ENCODE data around the gene CELSR2.
"Not testable (repeated sequence)": the region's sequence is repeated elsewhere in the genome, so short reads cannot be mapped to it uniquely, and the experiment has no call there.

Gene CELSR2, protein sequence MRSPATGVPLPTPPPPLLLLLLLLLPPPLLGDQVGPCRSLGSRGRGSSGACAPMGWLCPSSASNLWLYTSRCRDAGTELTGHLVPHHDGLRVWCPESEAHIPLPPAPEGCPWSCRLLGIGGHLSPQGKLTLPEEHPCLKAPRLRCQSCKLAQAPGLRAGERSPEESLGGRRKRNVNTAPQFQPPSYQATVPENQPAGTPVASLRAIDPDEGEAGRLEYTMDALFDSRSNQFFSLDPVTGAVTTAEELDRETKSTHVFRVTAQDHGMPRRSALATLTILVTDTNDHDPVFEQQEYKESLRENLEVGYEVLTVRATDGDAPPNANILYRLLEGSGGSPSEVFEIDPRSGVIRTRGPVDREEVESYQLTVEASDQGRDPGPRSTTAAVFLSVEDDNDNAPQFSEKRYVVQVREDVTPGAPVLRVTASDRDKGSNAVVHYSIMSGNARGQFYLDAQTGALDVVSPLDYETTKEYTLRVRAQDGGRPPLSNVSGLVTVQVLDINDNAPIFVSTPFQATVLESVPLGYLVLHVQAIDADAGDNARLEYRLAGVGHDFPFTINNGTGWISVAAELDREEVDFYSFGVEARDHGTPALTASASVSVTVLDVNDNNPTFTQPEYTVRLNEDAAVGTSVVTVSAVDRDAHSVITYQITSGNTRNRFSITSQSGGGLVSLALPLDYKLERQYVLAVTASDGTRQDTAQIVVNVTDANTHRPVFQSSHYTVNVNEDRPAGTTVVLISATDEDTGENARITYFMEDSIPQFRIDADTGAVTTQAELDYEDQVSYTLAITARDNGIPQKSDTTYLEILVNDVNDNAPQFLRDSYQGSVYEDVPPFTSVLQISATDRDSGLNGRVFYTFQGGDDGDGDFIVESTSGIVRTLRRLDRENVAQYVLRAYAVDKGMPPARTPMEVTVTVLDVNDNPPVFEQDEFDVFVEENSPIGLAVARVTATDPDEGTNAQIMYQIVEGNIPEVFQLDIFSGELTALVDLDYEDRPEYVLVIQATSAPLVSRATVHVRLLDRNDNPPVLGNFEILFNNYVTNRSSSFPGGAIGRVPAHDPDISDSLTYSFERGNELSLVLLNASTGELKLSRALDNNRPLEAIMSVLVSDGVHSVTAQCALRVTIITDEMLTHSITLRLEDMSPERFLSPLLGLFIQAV (N-terminal part only)

DNA sequence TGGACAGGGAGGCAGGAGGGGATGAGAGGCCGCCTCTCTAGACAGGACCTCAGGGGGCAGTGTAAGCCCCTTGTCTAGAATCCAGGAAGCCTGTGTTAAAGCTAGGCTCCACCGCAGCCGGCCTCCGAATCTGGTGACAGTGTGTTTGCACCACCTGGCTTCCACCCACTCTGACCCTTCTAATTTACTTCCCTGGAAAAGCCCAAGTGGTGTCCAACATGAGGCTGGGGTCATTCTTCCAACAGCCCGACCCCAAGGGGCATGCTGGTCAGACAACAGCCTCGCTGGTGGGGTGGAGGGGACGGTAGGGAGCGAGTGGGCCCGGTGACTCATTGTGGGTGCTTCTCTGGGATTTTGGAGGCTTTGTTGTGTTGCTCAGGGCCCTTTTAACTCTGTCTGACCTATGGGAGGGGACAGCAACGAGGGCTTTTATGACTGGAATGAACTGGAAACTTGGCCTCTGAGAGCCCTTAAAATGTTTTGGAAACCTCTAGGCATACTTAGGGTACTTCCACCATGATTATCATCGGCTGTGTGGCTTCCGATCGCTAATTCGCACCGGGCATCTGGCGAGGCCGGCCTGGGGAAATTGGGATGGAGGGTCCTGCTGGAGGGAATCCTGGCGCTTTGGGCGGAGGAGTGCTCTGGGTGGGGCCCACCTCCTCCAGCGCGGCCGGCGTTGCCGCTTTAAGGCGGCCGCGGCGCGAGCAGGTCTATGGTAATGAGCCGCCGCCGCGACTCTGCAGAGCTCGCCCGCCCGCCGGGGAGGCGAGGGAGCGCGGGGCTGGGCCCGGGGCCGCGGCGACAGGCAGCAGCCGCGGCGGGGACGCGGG is at the start of gene CELSR2:
TSS of gene CELSR2 (plus strand) at position 743 of the 833 bp plus-strand sequence. CDS start 541 bp downstream, outside the sequence.
- DNase-seq (ENCODE audit: low read depth, low spot score), result no peak

GRCh38 chr1:109199710-109200109 is 49.6 kb upstream of the CELSR2 start:
- no peak for DNase-seq (ENCODE audit: low read depth, low spot score)

DNA sequence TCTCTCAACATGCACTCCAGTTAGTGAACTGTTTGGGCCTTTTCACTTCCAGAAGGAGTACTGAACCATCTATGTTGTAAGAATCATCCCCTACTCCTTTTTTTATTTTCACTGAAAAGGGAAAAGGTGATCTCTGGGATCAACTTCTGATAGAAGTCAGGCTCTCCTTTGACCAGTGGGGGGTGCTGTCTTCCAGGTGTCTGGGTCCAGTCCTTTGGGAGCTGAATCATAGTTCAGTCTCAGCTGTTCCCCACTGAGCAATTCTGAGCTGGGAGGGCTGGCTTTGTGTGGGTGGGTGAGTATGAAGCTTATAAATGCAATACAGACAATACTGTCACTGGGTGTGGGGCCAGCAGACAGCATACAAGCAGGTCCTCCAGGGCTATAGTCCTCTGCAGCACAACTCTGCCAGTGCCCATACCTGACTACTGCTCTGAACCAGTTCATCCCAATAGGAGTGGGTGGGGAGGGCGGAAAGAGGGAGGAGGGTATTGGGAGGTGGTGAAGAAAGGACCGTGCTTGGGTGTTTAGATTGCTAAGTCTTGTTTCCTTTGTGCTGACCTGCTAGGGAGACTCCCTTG is 48.1 kb upstream of the CELSR2 start:
- DNase-seq (ENCODE audit: low read depth, low spot score), result no peak

DNA sequence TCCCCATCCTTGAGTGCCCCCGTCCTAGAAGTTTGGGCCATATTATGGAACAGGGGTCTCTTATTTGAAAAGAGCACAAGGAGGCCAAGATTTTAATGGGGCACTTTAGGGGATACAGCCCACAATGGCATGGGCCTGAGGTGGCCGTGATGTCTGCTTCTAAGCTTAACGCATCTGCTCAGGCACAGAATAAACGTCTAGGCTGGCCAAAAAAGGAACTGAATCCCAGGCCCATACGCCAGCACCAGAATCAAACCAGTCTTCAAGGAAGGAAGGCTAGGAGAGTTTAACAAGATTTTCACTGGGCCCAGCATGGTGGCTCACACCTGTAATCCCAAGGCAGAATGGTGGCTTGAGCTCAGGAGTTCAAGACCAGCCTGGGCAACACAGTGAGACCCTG is 44.9 kb upstream of the CELSR2 start:
- DNase-seq (ENCODE audit: low read depth, low spot score), result no peak

DNA sequence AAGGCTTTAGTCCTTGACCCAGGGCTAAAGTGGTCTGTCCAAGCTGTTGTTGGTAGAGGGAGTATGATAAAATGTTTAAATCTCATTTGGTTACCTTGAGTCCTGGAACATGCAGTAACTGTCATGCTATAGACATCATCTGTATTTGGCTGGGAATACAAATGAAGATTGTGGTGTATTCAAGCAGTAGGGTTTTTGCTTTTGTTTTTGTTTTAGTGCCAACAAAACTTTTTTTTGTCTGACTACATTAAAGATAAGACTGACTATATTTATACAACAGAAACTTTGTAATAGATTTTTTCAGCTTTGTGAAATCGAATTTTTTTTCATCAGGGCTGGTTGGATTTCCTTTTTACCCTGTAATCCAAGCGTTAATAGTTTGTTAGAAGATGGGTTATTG is 43.0 kb upstream of the CELSR2 start:
- no peak for DNase-seq (ENCODE audit: low read depth, low spot score)

DNA sequence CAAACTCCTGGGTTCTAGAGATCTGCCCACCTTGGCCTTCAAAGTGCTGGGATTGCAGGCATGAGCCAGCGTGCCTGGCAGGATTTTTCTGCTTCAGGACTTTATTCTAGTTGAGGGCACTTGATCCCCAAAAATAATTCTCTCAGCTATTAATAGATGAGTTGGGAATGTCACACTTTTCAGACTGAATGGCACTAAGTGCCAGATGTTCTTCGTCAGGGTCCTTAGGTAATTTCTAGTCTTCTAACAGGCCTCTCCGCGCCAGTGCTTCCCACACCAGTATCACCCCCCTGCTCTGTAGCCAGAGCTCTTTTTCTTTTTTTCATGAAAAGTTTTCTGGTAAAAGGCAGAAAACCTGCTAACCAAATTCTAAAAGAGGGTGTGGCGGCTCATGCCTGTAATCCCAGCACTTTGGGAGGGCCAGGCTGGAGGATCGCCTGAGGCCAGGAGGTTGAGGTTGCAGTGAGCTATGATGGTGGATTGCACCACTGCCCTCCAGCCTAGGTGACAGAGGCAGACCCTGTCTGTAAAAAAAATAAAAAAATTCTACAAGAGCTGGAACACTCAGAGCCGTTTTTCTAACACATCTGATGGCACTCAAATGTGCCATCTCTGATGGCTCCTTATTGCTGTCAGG is 41.8 kb upstream of the CELSR2 start:
- DNase-seq (ENCODE audit: low read depth, low spot score), result no peak

DNA sequence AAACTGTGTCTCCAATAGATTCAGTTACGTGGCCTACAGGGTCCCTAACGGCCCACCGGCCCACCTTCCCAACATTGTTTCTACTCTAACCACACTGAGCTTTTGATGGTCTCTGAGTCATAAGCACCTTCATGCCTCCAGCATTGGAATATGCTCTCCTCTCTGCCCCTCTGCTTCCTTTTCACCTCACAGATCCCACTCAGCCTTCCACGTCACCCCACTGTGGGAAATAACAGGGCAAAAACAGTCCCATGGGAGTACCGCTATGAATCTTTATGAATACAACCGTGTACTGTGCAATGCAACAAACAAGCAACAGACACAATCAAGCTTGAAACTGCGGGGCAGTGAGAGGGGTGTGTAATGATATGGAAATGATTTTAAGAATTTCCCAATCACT is 40.9 kb upstream of the CELSR2 start:
- no peak for DNase-seq (ENCODE audit: low read depth, low spot score)

DNA sequence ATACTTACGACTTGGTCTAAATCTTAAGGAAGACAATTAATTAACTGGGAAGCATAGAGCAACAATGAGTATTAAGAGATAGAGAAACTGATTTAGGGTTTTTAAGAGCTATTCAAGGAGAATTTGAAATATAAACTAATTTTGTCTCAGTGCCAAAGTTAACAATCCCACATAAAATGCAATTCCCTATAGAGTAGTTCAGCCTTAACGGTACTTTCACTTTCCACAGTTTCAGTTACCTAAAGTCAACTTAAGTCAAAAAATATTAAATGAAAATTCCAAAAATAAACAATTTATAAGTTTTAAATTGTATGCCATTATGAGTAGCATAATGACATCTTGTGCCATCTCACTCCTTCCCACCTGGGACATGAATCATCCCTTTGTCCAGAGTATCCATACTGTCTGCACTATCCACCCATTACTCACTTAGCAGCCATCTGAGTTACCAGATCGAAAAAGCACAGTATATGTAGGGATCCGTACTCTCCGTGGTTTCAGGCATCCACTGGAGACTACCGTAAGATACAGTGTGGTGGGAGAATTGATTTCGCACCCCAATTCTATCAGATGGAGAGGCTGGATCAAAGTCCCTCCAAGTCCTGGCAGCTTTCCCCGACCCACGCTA is 40.4 kb upstream of the CELSR2 start:
- no peak for DNase-seq (ENCODE audit: low read depth, low spot score)

- no peak for DNase-seq (ENCODE audit: low read depth, low spot score)
These were observed 39.3 kb upstream of the CELSR2 start for GRCh38 chr1:109210058-109210457.

DNA sequence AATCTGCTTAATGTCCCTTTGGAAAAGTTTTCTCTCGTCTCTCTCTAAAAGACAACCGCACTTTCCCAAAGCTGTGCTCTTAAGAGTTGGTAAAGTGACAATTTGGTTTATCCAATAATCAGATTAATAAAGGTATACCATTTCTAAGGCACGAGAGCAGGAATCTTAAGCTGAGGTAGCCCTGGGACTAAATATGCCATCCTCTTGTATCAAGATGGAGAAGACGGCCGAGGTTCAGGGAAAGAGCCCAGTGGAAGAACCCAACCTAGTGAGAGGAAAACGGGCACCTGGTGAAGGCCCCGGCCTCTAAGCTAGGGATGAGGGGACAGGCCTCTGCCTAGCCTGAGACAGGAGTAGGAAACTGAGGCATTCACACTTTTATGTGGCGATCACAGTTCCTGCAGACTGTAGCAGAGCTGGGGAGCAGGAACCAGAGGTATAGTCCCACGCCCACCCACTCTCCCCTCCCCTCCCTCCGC is 36.0 kb upstream of the CELSR2 start:
- no peak for DNase-seq (ENCODE audit: low read depth, low spot score)

DNA sequence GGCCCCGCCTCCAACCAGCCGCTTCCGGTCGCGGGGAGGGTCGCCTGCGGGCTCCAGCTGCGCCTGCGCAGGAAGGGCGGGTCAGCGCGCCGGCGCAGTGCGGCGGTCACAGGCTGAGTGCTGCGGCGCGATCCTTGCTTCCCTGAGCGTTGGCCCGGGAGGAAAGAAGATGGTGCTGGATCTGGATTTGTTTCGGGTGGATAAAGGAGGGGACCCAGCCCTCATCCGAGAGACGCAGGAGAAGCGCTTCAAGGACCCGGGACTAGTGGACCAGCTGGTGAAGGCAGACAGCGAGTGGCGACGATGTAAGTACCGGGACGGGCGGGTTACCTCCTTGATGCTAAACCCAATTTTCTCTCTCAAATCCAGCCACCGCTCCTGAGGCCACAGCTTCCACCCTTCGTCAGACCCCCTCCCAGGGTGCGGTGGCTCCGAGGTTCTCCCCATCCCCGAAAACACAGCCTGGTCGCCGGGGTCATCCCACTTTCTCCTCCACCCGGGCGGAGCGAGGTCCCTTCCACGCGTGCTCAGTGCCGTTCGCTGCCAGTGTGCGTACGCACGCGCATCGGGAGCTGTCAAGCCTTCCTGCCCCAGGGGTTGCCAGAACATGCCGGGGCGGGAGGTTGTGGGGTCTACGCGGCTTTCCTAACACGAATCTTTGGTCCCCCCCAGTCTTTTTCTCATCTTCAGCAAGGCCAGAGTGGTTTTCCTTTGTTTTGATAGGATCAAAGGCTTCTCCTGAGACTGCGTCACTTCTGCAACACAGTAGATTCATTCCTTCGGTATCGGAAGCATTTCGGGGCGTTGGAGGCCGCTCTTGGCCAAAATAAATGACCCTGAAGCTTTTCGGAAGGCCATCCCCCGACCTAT is 35.3 kb upstream of the CELSR2 start, which contains the start of gene SARS1:
TSS of gene SARS1 (plus strand) at position 95 of the 870 bp plus-strand sequence. CDS start at position 170, 75 bp downstream.
- no peak for DNase-seq (ENCODE audit: low read depth, low spot score)

- DNase-seq (ENCODE audit: low read depth, low spot score), result no peak
These were observed 34.4 kb upstream of the CELSR2 start for GRCh38 chr1:109214695-109215623.

DNA sequence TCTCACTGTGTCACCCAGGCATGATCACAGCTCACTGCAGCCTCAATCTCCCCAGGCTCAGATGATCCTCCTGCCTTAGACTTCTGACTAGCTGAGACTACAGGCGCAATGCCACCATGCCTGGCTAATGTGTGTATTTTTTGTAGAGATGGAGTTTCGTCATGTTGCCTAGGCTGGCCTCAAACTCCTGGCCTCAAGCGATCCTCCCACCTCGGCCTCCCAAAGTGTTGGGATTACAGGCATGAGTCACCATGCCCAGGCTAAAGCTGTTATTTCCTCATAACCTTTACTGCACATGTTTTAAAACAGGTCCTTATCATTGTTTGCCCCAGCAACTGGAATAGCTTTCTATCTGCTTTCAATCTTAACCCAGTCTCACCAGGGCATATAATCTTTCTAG is 32.7 kb upstream of the CELSR2 start:
- DNase-seq (ENCODE audit: low read depth, low spot score), result no peak

DNA sequence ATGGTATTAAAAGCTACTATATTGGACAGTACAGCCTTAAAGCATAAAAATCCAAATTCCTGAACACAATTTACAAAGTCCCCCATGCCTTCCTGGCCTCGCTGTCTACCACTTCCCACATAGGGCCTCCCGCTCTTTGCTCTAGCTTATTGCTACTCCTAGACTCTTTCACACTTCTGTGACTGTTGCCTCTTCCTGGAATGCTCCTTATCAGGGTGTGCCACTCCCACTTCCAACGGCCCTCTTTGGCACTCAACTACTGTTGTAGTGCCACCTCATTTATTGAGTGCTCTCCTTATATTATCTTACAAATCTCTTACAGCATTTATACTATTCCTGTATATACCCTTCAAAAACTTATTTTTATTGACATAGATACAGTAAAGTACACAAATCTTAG is 30.8 kb upstream of the CELSR2 start:
- DNase-seq (ENCODE audit: low read depth, low spot score), result no peak

DNA sequence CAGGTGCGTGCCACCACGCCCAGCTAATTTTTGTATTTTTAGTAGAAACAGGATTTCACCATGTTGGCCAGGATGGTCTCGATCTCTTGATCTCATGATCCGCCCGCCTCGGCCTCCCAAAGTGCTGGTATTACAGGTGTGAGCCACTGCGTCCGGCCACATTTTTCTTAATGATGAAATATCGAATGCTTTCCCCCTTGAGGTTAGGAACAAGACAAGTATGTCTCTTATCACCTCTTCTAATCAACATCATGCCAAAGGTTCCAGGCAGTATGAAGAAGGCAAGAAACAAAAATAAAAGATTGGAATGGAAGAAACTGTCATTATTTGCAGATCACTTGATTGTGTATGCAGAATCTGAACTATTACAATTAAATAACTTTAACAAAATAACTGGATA is 28.1 kb upstream of the CELSR2 start:
- DNase-seq (ENCODE audit: low read depth, low spot score), result not testable (repeated sequence)

- no peak for DNase-seq (ENCODE audit: low read depth, low spot score)
These were observed 24.0 kb upstream of the CELSR2 start for GRCh38 chr1:109225308-109225707.

- DNase-seq (ENCODE audit: low read depth, low spot score), result no peak
These were observed 23.5 kb upstream of the CELSR2 start for GRCh38 chr1:109225711-109226445.

Data from brain pericyte (primary cell).